ENCODE measurements around the gene CDADC1. TPM values are rescaled to one million over a fixed set of nuclear protein-coding genes. Genes with fewer than 3 reads are reported as not detected.

CDADC1 gene
- total RNA-seq, 1 donor from 2014 or later: 0.96 TPM

DNA sequence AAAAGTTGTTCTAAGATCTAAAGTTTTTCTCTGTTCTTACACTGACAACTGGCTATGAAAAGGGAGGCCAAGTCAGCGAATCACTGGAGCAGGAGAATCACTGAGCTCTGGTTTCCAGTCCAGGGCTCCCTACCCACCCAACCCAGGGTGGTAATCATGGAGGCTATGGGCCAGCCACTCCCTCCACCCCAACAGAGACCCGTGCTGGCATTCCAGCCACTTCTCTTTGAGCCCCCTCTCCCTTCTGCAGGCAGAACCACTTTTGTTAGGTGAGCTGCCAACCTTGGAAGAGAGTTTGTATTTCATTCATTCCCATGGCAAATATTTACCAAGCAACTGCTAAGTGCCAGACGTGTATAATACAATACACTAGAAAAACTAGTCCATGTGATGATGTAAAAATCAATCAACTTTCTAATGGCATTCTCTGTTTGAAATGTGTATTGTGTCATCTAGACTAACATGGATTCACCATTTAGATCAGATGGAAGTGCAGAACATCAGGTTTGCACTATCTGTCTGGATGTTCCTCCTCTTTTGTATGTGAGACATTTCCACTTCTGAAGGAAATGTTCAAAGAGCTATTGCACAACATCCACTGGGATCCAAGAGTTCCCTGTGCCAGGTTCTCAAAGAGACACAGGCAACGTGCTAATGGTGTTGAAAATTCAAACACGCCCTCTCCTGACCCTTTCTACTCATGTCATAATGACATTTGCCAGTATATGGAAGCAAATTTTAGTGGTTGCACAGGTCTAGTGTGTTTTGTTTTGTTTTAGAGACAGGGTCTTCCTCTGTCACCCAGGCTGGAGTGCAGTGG lies 22.3 kb upstream of the CDADC1 start:
- DNase-seq (ENCODE audit: low spot score in 2 of 2): no peak
- H3K27me3 ChIP-seq: peaks cover 5% of the 10 kb centered on the region
- H3K4me1 ChIP-seq: no peaks in the 10 kb centered on the region
- H3K4me3 ChIP-seq: no peak overlapping the region
- TF ChIP-seq, protein P1, sequence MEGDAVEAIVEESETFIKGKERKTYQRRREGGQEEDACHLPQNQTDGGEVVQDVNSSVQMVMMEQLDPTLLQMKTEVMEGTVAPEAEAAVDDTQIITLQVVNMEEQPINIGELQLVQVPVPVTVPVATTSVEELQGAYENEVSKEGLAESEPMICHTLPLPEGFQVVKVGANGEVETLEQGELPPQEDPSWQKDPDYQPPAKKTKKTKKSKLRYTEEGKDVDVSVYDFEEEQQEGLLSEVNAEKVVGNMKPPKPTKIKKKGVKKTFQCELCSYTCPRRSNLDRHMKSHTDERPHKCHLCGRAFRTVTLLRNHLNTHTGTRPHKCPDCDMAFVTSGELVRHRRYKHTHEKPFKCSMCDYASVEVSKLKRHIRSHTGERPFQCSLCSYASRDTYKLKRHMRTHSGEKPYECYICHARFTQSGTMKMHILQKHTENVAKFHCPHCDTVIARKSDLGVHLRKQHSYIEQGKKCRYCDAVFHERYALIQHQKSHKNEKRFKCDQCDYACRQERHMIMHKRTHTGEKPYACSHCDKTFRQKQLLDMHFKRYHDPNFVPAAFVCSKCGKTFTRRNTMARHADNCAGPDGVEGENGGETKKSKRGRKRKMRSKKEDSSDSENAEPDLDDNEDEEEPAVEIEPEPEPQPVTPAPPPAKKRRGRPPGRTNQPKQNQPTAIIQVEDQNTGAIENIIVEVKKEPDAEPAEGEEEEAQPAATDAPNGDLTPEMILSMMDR (IDR thresholded peaks at IDR 0.05): no peak
- H3K36me3 ChIP-seq: no peaks in the 10 kb centered on the region
- H3K9me3 ChIP-seq: no peaks in the 10 kb centered on the region
- intact Hi-C loops (cut with DNase I): no loop called here
- no peak overlapping the region for H3K27ac ChIP-seq

GRCh38 chr13:49226613-49227012 lies 21.1 kb upstream of the CDADC1 start:
- intact Hi-C loops (cut with DNase I): no loop called here
- Histone ChIP-seq H3K9me3 (no peaks in the 10 kb centered on the region), H3K36me3 (no peaks in the 10 kb centered on the region), H3K27ac (no peak overlapping the region), H3K4me1 (no peaks in the 10 kb centered on the region), H3K27me3 (no peaks in the 10 kb centered on the region), H3K4me3 (no peak overlapping the region)
- TF ChIP-seq, protein P1 (IDR thresholded peaks at IDR 0.05): no peak
- no peak for DNase-seq (ENCODE audit: low spot score in 2 of 2)

GRCh38 chr13:49234741-49235140 lies 13.0 kb upstream of the CDADC1 start:
- Histone ChIP-seq H3K27ac (no peak overlapping the region), H3K27me3 (no peaks in the 10 kb centered on the region), H3K9me3 (no peaks in the 10 kb centered on the region), H3K4me1 (no peaks in the 10 kb centered on the region), H3K36me3 (no peaks in the 10 kb centered on the region), H3K4me3 (no peak overlapping the region)
- DNase-seq (ENCODE audit: low spot score in 2 of 2): no peak
- TF ChIP-seq, protein P1 (IDR thresholded peaks at IDR 0.05): no peak
- intact Hi-C loops (cut with DNase I): no loop called here

GRCh38 chr13:49235856-49236431 lies 11.8 kb upstream of the CDADC1 start:
- Histone ChIP-seq H3K27me3 (no peaks in the 10 kb centered on the region), H3K27ac (no peak overlapping the region), H3K36me3 (no peaks in the 10 kb centered on the region), H3K4me1 (no peaks in the 10 kb centered on the region), H3K9me3 (no peaks in the 10 kb centered on the region), H3K4me3 (no peak overlapping the region)
- DNase-seq (ENCODE audit: low spot score in 2 of 2): no peak
- TF ChIP-seq, protein P1 (IDR thresholded peaks at IDR 0.05): no peak
- intact Hi-C loops (cut with DNase I): no loop called here

DNA sequence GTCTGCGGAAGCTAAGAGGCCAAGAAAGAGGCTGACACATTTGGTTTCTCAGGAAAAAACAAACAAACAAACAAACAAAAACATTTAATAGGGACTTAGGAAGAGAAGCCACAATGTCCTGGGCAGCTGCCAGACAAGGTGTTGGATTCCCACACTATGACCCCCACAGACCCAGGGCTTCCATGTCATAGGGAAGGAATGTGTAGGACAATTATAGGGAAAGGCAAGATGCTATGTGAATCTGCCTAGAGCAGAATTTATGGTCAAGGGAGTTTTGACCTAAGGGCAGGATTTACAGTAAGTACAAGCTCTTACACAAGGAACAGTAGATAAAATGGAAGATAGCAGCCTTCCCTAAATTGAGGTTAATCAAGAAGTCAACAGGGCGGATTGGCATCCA lies 9.1 kb upstream of the CDADC1 start:
- Histone ChIP-seq H3K27me3 (no peaks in the 10 kb centered on the region), H3K9me3 (no peaks in the 10 kb centered on the region), H3K36me3 (no peaks in the 10 kb centered on the region), H3K27ac (no peak overlapping the region), H3K4me1 (no peaks in the 10 kb centered on the region), H3K4me3 (no peak overlapping the region)
- TF ChIP-seq, protein P1 (IDR thresholded peaks at IDR 0.05): no peak
- intact Hi-C loops (cut with DNase I): no loop called here
- no peak for DNase-seq (ENCODE audit: low spot score in 2 of 2)

All from ascending aorta (tissue), 2 donors.